NOMO-1 treated with dmso at 0.1 percent for 144 hours (cell line): ENCODE measurements around the gene GPR25.

Experiments used
- DNase-seq: peaks from one replicate; lab custom pipeline; 2025; ENCODE audit not compliant: unreplicated experiment; lab: John Stamatoyannopoulos, UW

Gene GPR25

GRCh38 chr1:200894712-200895442 lies 22.1 kb downstream of the GPR25 start, which contains the start of gene INAVA:
Gene INAVA (plus strand): TSS chr1:200894900. CDS start chr1:200898401, 3,501 bp downstream.
- DNase-seq: no peak

DNA sequence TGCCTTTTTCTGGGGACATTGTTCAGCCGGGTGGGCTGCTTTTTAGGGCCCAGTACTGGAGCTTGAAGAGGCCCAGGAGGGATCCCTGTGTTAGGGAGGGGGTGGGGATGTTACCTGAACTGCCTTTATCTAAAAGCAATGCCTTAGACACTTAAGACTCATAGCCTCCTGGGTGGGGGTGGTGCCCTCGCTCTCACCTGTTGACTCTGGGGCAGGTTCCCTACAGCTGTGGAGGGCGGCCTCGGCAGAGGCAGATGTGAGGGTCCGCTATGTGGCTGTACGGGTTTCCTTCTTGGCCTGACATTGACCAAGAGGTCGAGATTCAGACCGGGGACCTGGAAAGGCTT lies 22.6 kb downstream of the GPR25 start:
- DNase-seq: no peak

- peak; percentile 22 for DNase-seq
These were observed 23.2 kb downstream of the GPR25 start for GRCh38 chr1:200895801-200896530.

- DNase-seq: peak; percentile 85
These were observed 23.9 kb downstream of the GPR25 start for GRCh38 chr1:200896531-200897196.

DNA sequence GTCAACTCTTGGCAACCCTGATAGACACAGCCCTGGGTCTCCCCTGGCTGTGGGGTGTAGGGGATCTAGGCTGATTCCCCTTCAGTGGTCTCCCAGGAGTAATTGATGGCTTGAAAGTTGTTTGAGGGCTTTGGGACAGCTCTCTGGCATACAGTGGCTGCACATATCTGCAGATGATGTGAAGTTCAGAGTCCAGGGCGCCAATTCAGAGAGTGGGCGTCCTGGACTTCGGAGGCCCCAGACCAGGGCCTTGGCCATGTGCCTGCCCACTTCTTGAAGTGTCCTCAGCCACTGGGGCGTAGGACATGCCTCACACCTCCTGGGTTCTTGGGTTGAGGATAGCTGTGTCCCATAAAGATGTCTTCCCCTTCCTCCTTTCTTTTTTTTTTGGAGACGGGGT lies 24.5 kb downstream of the GPR25 start:
- no peak for DNase-seq

DNA sequence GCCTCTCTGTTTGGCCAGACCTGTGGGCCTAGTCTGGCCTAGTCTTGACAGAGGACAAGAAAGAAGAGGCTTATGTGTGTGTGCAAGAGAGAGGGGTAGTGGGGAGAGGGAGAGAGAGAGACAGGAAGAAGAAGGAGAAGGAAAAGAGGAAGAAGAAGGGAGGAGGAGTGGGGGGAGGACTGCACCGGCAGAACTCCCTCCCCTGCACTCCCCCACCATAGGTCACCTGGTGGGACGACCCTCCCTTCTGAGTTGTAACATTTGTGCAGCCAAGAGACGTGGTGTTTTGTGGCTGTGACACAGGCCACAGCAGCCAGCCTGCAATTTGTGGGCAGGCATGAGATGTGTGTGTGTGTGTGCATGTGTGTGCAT lies 26.2 kb downstream of the GPR25 start:
- DNase-seq: no peak

DNA sequence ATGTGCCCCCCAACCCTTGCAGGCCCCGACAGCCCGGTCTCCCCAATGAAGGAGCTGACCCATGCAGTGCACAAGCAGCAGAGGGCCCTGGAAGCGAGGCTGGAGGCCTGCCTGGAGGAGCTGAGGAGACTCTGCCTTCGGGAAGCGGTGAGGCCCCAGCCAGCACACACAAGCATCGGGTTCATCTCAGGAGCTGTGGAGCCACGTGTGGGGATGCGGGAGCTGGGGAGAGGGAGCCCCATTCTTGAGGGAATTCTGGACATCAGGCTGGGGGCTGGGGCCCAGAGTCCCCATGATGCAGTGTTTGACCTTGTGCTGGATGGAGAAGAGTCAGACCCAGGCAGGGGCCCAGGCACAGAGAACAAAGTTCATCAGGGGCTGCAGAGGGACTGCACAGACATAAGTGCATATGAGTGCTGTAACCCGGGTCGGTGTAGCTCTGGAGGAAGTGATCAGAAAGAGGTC lies 26.7 kb downstream of the GPR25 start:
- DNase-seq: no peak

DNA sequence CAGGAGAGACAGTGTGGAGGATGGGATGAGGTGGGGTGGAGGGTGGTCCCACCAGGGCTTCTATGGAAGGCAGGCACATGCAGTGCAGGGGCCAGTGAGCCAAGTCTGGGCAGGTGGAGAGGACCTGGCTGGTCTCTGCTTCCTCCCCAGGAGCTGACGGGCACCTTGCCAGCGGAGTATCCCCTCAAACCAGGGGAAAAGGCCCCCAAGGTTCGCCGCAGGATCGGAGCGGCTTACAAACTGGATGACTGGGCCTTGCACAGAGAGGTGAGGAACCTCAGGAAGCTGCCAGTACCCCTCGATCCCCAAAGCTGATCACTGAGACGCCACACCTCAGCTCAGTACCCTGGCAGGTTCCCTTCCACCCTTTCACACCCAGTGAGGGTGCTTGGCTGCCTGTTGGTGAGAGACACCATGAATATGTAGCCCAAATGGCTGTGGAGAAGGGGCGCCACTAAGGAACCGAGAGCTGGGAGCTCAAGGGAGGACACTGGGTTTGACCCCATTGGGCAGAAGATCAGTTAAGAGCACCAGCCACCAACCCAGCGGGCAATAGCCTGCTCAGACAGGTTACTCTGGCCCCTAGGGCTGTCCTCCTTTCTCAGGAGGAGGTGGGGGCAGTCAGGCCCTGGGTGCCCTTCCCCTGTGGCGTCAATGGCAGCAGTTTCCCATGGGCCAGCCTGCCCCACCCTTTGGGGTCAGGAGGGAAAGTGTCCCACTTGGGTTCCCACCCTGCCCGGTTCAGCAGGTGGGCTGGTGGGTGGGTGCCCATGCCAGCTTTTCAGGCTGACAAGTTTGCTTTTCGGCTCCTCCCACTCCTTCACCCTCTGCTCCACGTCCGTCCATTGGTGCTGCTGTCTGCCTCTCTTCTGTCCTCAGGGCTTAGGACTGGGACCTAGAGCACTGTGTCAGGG lies 27.4 kb downstream of the GPR25 start:
- no peak for DNase-seq

DNA sequence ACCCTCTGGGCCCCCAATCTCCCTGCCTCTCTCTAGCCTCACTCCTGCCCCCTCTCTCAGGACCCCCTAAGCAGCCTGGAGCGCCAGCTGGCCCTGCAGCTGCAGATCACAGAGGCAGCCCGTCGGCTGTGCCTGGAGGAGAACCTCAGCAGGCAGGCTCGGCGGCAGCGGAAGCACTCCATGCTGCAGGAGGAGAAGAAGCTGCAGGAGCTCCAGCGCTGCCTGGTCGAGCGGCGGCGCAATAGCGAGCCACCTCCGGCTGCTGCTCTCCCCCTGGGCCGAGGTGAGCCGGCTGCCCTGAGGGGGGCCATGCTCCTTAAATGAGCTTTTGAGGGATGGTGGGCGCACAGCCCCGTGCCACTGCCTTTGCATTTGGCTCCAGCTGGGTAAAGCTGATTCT lies 28.1 kb downstream of the GPR25 start:
- no peak for DNase-seq

DNA sequence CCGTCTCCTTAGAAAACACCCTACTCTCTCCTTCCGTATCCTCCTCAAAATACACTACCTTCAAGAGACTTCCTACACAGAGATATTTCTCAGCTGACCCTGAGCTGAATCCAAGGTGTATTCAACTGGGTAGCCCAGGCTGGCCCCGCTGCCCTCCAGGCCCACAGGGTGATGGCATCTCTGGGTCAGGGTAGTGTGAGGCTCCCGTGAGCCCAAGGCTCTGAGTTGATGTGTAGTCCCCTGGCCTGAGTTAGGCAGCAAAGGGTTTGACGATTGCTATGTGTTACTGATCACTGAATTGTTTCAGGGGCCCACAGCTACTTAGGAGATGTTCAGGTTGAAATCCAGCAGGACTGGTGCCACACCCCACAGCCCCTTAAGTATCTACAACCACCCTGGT lies 28.6 kb downstream of the GPR25 start:
- no peak for DNase-seq

DNA sequence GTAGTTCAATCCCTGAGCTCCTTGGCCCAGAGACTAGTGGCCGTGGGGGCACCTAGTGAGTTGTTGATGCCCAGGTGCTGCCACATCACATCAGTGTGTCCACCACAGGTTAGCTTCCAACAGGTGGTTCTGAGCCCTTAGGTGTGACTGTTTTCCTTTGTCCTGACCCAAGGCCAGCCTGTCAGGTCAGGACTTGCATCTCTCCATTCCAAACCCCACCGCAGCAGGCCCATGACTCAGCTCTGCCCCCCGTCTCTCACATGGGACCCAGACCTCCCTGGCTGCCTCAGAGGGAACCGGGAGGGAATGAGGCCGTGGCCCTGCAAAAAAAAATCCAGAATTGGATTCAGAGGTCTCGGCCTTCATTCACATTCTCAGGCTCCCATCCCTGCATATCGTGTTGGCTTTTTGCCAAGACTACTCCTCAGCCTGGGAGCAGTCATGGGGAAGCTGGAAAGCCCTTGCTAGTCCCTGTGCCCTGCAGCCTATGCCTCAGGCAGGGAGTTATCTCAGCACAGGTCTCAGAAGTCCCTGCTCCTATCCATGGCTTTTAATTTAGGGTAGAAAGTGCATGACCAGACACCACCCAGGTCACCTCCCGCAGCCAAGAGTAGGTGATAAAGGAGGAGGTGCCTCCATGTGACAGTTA lies 29.1 kb downstream of the GPR25 start:
- DNase-seq: no peak

DNA sequence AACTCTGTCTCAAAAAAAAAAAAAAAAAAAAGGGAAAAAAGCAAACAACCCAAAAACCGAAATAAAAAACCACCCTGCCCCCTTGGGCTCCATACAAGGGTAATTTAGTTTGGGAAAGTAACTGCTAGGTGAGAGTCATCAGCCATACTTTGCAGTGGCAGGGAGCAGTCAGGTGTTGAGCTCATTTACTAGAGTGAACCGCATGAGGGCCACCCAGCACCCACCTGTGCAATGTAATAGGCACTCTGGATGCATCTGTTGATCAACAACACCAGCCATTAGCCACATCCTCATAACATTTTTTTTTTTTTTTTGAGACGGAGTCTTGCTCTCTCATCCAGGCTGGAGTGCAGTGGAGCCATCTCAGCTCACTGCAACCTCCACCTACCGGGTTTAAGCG lies 31.0 kb downstream of the GPR25 start:
- DNase-seq: no peak

DNA sequence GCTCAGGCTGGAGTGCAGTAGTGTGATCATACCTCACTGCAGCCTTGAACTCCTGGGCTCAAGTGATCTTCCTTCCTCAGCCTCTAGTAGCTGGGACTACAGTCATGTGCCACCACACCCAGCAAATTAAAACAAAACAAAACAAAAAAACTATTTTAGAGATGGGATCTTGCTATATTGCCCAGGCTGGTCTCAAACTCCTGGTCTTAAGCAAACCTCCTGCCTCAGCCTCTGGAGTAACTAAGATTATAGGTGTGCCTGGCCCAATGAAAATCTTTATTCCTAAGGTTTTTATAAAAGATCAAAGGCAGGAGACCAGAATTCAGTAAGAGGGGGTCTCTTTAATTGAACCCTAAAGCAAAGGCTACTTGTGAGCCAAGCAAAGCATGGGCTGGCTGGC lies 32.0 kb downstream of the GPR25 start:
- no peak for DNase-seq

- no peak for DNase-seq
These were observed 32.8 kb downstream of the GPR25 start for GRCh38 chr1:200905411-200906052.

DNA sequence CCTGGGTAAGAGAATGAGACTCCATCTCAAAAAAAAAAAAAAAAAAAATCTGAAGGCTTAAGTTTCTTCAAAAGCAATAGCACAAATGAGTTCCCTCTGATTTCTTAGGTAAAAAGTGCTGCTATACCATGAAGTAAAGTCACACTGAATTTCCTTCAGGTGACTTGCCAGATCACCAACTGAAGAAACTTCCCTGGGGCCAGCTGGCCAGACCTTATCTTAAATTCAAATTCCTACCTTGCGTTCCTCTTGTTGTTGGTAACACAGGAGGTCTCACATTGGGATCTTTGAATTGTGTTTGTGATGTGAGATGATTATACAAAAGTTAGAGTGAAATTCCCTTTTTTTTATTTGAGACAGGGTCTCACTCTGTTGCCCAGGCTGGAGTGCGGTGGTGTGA lies 33.7 kb downstream of the GPR25 start:
- DNase-seq: no peak

DNA sequence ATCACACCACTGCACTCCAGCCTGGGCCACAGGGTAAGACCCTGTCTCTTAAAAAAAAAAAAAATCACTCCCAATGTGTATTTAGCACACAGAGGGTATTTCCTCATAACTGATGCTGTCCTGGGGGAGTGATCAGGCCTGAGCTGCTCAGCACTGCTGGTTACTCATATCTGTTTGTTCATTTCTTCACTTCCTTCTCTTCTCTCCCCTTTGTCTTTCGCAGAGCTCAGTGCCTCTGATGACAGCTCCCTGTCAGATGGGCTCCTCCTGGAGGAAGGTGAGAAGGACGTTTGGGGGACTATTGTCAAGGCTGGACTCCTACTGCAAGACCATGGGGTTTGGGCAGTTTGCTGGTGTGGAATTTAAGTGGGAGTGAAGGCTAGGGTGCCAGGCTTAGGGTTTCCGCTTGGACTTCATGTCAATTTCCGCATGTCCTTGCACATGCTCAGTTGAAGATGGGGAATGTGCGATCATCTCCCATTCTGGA lies 34.9 kb downstream of the GPR25 start:
- DNase-seq: peak; percentile 64

GRCh38 chr1:200908191-200908868 lies 35.5 kb downstream of the GPR25 start:
- no peak for DNase-seq

DNA sequence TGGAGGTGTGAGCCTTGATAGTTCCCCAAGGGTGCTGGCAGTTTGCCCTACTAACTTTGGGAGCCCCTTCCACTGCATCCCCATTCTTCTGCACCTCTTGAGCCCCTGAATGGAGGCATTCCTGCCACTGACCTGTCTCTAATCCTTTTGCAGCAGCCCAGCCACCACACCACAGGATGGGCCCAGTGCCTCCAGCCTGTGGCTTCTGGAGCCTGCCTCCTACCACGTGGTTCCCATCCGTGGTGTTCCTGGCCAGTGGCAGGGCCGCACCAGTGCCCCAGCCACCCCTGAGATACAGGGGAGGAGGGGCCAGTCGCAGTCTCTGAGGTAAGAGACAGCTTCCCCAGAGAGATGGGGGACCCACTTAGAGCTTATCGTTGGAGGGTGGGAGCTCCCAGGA lies 36.3 kb downstream of the GPR25 start:
- no peak for DNase-seq

DNA sequence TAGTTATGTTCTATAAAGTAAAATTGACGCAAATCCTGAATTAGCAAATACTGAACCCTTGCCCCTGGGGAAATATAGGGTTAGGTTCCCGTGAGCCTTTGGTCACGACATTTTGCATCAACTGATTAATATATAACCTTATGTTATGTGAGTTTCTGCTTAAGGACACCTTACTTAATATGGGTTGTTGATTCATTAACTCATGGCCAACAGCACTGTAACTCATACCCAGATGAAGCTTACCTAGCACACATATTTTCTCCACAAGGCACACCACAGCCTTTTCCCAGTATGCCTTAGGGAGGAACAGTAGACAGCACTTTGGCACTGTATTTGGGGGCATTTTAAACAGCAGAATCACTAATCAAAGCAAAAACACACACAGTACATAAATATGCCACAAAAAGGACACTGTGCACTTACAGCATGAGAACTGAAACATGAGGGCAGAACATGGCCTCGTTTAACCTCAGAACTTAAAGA lies 37.0 kb downstream of the GPR25 start:
- DNase-seq: no peak
